Myometrial cell (primary cell): ENCODE data around the gene ZNF528. TPM values are rescaled to one million over a fixed set of nuclear protein-coding genes. Genes with fewer than 3 reads are reported as not detected.

Experiments used
- total RNA-seq: library from RNA; depleted of rRNA; stranded (reverse); fragments of >200 nt; gene quantifications from 2 replicates; pipeline ENCODE4 v1.2.3, GENCODE V29; 2015

The ZNF528 gene
- total RNA-seq = 13.3 and 16.7 TPM in 2 replicates

GRCh38 chr19:52397310-52398080 is at the start of gene ZNF528:
TSS of gene ZNF528 (plus strand) at chr19:52397849. CDS start at chr19:52402014, 4,165 bp downstream.

GRCh38 chr19:52369559-52370340 is 27.9 kb upstream of the ZNF528 start, which contains the start of gene ZNF880:
TSS of gene ZNF880 (plus strand) at chr19:52369923. CDS start at chr19:52369966, 43 bp downstream.

GRCh38 chr19:52428937-52429336 is 31.3 kb downstream of the ZNF528 start, which contains the start of gene ZNF534:
TSS of gene ZNF534 (plus strand) at chr19:52429148. CDS start at chr19:52431475, 2,327 bp downstream.

GRCh38 chr19:52453324-52454094 is 55.9 kb downstream of the ZNF528 start, which contains the start of gene ZNF578:
TSS of gene ZNF578 (plus strand) at chr19:52453553. CDS start at chr19:52501846, 48,293 bp downstream.

Other genes starting within 250 kb of the ZNF528 start
- gene ZNF836, start 226.2 kb upstream of the ZNF528 start, total RNA-seq = 2.8 and 5.8 TPM in 2 replicates
- gene PPP2R1A, start 207.8 kb upstream of the ZNF528 start, total RNA-seq = 208 and 312 TPM in 2 replicates
- 7.1 and 9.2 TPM in 2 replicates for gene ZNF766, start 128.3 kb upstream of the ZNF528 start, total RNA-seq
- 2.1 and 2.6 TPM in 2 replicates for gene ZNF480, start 100.7 kb upstream of the ZNF528 start, total RNA-seq
- gene ZNF610, start 61.6 kb upstream of the ZNF528 start, total RNA-seq = 1.2 and 2.9 TPM in 2 replicates
- 18.7 and 23.0 TPM in 2 replicates for gene ZNF880, start 27.9 kb upstream of the ZNF528 start, total RNA-seq
- not detected in 2 replicates for gene ZNF534, start 31.3 kb downstream of the ZNF528 start, total RNA-seq
- gene ZNF578, start 55.7 kb downstream of the ZNF528 start, total RNA-seq = 0.58 and 1.6 TPM in 2 replicates
- 2.3 and 6.6 TPM in 2 replicates for gene ZNF808, start 129.8 kb downstream of the ZNF528 start, total RNA-seq
- 3.2 and 7.1 TPM in 2 replicates for gene ZNF701, start 172.4 kb downstream of the ZNF528 start, total RNA-seq
- 14.1 and 14.4 TPM in 2 replicates for gene ZNF83, start 240.5 kb downstream of the ZNF528 start, total RNA-seq